NCI-H446 (cell line): ENCODE data around the gene PTPN20.

ENCODE experiments used
- DNase-seq, 2 experiments: peaks; one replicate each; lab custom pipeline; 2025; lab: John Stamatoyannopoulos, UW

The PTPN20 gene

GRCh38 chr10:47049056-47049851 is 138.0 kb downstream of the PTPN20 start:
- no peak for DNase-seq

- DNase-seq, result no peak
These were observed 138.7 kb downstream of the PTPN20 start for GRCh38 chr10:47049906-47050305.

GRCh38 chr10:47050618-47051455 is 139.6 kb downstream of the PTPN20 start:
- no peak for DNase-seq

- DNase-seq, result no peak
These were observed 140.6 kb downstream of the PTPN20 start for GRCh38 chr10:47051741-47052238.
